ENCODE data around the gene GPN3.

GPN3 gene

GRCh38 chr12:110403976-110404682 lies 63.9 kb downstream of the GPN3 start:
- no peak for DNase-seq (ENCODE audit: extremely low read depth, low read depth)
- no peak for TF ChIP-seq CTCF (IDR thresholded peaks at IDR 0.05; ENCODE audit: low read depth, low read length)

- peak; percentile 21 for TF ChIP-seq CTCF (IDR thresholded peaks at IDR 0.05; ENCODE audit: low read depth, low read length)
- DNase-seq (ENCODE audit: extremely low read depth, low read depth), result peak; percentile 77
These were observed 64.7 kb downstream of the GPN3 start, which contains the start of gene ANAPC7 for GRCh38 chr12:110403146-110403975. ANAPC7 (minus strand) TSS chr12:110403708; CDS start chr12:110403627, 81 bp downstream.
